ENCODE measurements around the gene GRID1.
A peak's percentile ranks its signal among the peaks of the same experiment; 100 is the strongest.

Gene GRID1

GRCh38 chr10:85977642-85978041 is 389.0 kb downstream of the GRID1 start:
- TF ChIP-seq CTCF (conservative IDR thresholded peaks at IDR 0.05; ENCODE audit: control insufficient read depth, insufficient read depth, low read depth, low read length), result no peak
- no peak for DNase-seq (ENCODE audit: low read depth)
- no peak overlapping the region for H3K4me3 ChIP-seq (ENCODE audit: control insufficient read depth, low read depth, low read length)

DNA sequence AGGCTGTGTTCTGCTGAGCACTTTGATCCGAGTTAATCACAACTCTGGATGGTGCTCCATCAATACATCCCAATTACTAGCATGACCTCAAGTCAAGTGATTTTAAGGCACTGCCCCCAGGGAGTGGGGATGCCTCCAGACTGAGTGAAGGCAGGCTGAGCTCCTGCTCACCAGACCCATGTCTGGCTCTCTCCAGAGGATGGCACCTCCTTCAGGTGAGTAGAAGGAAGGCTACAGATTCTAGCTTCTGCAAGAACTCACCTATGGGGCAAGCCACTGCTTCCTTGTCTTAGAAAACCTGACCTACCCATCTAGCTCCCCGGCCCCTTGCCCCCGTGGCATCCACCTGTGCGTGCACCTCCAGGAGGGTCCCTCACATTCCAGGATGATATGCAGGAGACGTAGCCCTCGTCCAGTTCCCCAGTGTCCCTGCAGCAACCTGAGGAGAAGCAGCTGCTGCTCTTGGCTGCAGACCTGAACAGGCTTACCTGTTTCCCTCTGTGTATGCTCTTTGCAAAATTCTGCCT is 390.3 kb downstream of the GRID1 start:
- DNase-seq (ENCODE audit: low read depth), result no peak
- no peak for TF ChIP-seq CTCF (conservative IDR thresholded peaks at IDR 0.05; ENCODE audit: control insufficient read depth, insufficient read depth, low read depth, low read length)
- H3K4me3 ChIP-seq (ENCODE audit: control insufficient read depth, low read depth, low read length), result no peak overlapping the region

- no peak for DNase-seq (ENCODE audit: low read depth)
- H3K4me3 ChIP-seq (ENCODE audit: control insufficient read depth, low read depth, low read length), result no peak overlapping the region
- no peak for TF ChIP-seq CTCF (conservative IDR thresholded peaks at IDR 0.05; ENCODE audit: control insufficient read depth, insufficient read depth, low read depth, low read length)
These were observed 395.1 kb downstream of the GRID1 start for GRCh38 chr10:85971494-85971893.

DNA sequence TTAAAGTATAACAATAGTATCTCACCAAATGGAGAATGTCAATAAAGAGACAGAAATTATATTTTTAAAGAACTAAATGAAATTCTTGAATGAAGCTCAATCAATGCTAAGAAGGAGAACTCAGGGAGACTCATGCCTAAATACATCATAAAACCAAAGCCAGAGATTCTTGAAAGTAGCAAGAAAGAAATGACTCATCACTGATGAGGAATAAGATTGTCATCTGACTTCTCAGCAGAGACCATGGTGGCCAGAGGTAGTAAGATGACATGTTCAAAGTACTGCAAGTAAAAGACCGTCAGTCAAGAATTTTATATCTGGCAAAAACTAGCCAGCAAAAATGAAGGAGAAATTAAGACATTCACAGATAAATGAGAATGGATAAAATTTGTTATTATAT is 399.0 kb downstream of the GRID1 start:
- peak; percentile 10 for DNase-seq (ENCODE audit: low read depth)
- H3K4me3 ChIP-seq (ENCODE audit: control insufficient read depth, low read depth, low read length), result no peak overlapping the region
- TF ChIP-seq CTCF (conservative IDR thresholded peaks at IDR 0.05; ENCODE audit: control insufficient read depth, insufficient read depth, low read depth, low read length), result no peak

DNA sequence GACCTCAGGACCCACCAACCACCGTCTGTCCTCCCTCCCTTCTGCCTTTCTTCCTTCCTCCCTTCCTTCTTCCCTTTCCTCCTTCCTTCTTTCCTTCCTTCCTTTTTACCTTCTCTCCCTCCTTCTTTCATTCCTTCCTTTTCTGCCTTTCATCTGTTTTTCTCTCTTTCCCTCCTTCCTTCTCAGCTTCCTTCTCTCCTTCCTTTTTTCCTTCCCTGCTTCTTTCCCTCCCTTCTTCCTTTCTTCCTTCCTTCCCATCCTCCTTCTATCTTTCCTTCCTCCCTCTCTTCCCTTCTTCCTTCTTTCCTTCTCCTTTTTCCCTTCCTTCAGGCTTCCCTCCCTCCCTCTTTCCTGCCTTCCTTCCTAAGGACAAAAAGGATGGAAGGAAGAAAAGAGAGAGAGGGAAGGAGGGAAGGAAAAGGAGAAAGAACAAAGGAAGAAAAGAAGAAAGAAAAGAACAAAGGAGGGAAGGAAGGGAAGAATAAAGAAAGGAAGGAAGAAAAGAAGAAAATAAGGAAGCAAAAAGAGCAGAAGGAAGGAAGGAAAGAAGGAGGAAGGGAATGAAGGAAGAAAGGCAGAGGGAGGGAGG is 405.0 kb downstream of the GRID1 start:
- H3K4me3 ChIP-seq (ENCODE audit: control insufficient read depth, low read depth, low read length), result no peak overlapping the region
- no peak for TF ChIP-seq CTCF (conservative IDR thresholded peaks at IDR 0.05; ENCODE audit: control insufficient read depth, insufficient read depth, low read depth, low read length)
- no peak for DNase-seq (ENCODE audit: low read depth)

- no peak for DNase-seq (ENCODE audit: low read depth)
- TF ChIP-seq CTCF (conservative IDR thresholded peaks at IDR 0.05; ENCODE audit: control insufficient read depth, insufficient read depth, low read depth, low read length), result no peak
These were observed 405.5 kb downstream of the GRID1 start for GRCh38 chr10:85961073-85961472.

DNA sequence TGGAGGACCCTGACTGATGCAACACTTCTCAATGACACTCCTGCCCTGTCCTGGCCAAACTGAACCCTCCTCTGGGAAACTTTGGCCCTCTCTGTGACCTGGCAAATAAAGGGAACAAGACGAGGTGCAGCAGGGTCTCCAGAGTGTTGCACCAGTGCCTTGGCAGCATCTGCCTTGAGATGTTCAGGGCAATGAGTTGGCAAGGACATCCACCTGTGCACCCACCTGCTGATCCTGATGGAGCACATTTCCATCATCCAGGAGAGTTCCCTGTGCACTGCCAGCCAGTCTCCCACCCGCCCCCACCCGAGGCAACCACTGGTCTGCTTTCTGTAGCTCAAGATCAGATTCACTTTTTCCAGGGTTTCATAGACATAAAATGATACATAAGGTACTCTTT is 407.4 kb downstream of the GRID1 start:
- no peak for TF ChIP-seq CTCF (conservative IDR thresholded peaks at IDR 0.05; ENCODE audit: control insufficient read depth, insufficient read depth, low read depth, low read length)
- H3K4me3 ChIP-seq (ENCODE audit: control insufficient read depth, low read depth, low read length), result no peak overlapping the region
- no peak for DNase-seq (ENCODE audit: low read depth)

More at GRCh38 chr10:85961073-85961472, 405.5 kb downstream of the GRID1 start:
- no peak overlapping the region for H3K4me3 ChIP-seq (ENCODE audit: control insufficient read depth, low read depth, low read length)

Data from fibroblast of mammary gland (primary cell).